GM12891 (cell line): Measurements from ENCODE around the gene COG7.

Source experiments
- POLR2AphosphoS5 ChIP-seq: IDR thresholded peaks from 2 replicates; pipeline ENCODE4 v1.6.1; 2011; ENCODE audit warnings: low read depth, low read length, control low read depth
- POU2F2 ChIP-seq: IDR thresholded peaks from 2 replicates; pipeline ENCODE4 v1.6.1; 2011; ENCODE audit warnings: low read depth, mild to moderate bottlenecking, control low read depth, low read length, moderate library complexity

DNA sequence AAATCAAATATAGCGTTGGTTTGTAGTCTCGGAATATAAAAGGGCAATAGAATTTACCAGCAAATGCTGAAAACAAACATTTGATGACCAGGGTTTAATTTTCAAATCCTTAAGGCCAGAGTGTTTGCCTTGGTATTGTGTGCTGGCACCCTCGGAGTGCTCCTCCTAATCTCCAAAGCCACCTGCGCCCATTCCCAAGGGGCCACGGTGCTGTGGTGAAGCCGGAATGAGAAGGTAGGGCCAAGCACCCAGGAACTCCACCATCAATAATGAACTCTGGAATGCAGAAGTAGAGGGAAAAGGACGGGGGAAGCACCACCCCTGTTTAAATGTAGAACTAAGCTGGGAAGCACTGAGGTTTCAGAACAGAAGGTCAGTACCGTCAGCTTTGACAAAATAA is 51.9 kb downstream of the COG7 start:
- no peak for TF ChIP-seq POLR2AphosphoS5
- no peak for TF ChIP-seq POU2F2
